HCT116 (cell line): ENCODE data around the gene PRKRIP1. TPM values are rescaled to one million over a fixed set of nuclear protein-coding genes. Genes with fewer than 3 reads are reported as not detected.

Experiments used
- ATAC-seq: fragments of 200-7000 bp; cut with Tn5 transposase; 2 replicates; pipeline ENCODE4 v1.9.1; 2020; ENCODE audit warnings: mild to moderate bottlenecking, moderate library complexity
- BruUV-seq: library from RNA; stranded (reverse); fragments of 400-500 nt; replicated peaks from 2 replicates; lab custom pipeline; 2021; lab: Mats Ljungman, UMichigan
- CTCF ChIA-PET: fragments of 300-600 bp; sonication (Branson Sonifier 250); formaldehyde crosslinking; loops from one replicate; lab custom pipeline; 2021; ENCODE audit warnings: antibody characterized with exemption; lab: Charles Lee
- POLR2A ChIA-PET: fragments of 300-600, 350-600 bp; sonication (Branson Sonifier 250); formaldehyde crosslinking; loops from one replicate; lab custom pipeline; 2021; ENCODE audit warnings: antibody characterized with exemption; lab: Charles Lee
- RAD21 ChIA-PET, 2 experiments: fragments of 300-600 bp; sonication (Branson Sonifier 250); formaldehyde crosslinking; loops; one replicate each; lab custom pipeline; 2023; ENCODE audit warnings: low total read pairs in 2 of 2; ENCODE audit not compliant: uncharacterized antibody in 2 of 2, unreplicated experiment in 2 of 2, low non-redundant PET in 1 of 2; lab: Charles Lee
- DNase-seq: peaks from one replicate; pipeline ENCODE4 v3.0.0-alpha.2; 2010; ENCODE audit warnings: low read depth, low spot score
- H2AFZ ChIP-seq: fragments of 200-600 bp; shearing (Covaris generic), sonication (generic); 2 replicates; pipeline ENCODE4 v1.6.1; 2017; ENCODE audit warnings: low read depth, mixed run types, mixed read lengths, antibody characterized with exemption, low read length; ENCODE audit not compliant: poor library complexity, severe bottlenecking
- H3K27ac ChIP-seq: 2 replicates; pipeline ENCODE4 v1.5.1; 2012; ENCODE audit warnings: low read depth, low read length
- H3K27me3 ChIP-seq: fragments of 200-600 bp; sonication (generic); 2 replicates; pipeline ENCODE4 v1.6.1; 2016; ENCODE audit warnings: mixed run types, low read length, mixed read lengths; ENCODE audit not compliant: insufficient read depth
- H3K36me3 ChIP-seq, 2 experiments: fragments of 200-500 bp in 1 of 2; fragments of 200-600 bp in 1 of 2; sonication (Bioruptor generic) in 1 of 2; sonication (generic) in 1 of 2; 2 replicates each; pipeline versions ENCODE4 v1.5.1 to v1.6.1; 2014 to 2016; ENCODE audit warnings: low read length in 2 of 2, inconsistent platforms in 1 of 2, mixed read lengths in 1 of 2, mixed run types in 1 of 2; ENCODE audit not compliant: insufficient read depth in 2 of 2, control insufficient read depth in 1 of 2
- H3K4me1 ChIP-seq, 2 experiments: fragments of 200-600 bp in 1 of 2; sonication (generic) in 1 of 2; 2 replicates each; pipeline versions ENCODE4 v1.5.1 to v1.6.1; 2012 to 2017; ENCODE audit warnings: low read length in 2 of 2, inconsistent platforms in 1 of 2, mild to moderate bottlenecking in 1 of 2, mixed read lengths in 1 of 2, mixed run types in 1 of 2, moderate library complexity in 1 of 2; ENCODE audit not compliant: insufficient read depth in 2 of 2, control insufficient read depth in 1 of 2
- H3K4me2 ChIP-seq: fragments of 200-600 bp; sonication (generic); 2 replicates; pipeline ENCODE4 v1.6.1; 2017; ENCODE audit warnings: mixed run types, low read length, mixed read lengths
- H3K4me3 ChIP-seq, 2 experiments: fragments of 200-600 bp in 1 of 2; sonication (generic) in 1 of 2; replicated peaks in 1 of 2; 2 replicates each; pipeline ENCODE4 v1.5.1; 2011 to 2016; ENCODE audit warnings: low read length in 2 of 2, control low read depth in 1 of 2, low read depth in 1 of 2, mild to moderate bottlenecking in 1 of 2, mixed read lengths in 1 of 2, mixed run types in 1 of 2
- H3K79me2 ChIP-seq: fragments of 200-600 bp; sonication (generic); 2 replicates; pipeline ENCODE4 v1.6.1; 2017; ENCODE audit warnings: mild to moderate bottlenecking, mixed run types, low read length, moderate library complexity, mixed read lengths; ENCODE audit not compliant: insufficient read depth
- H3K9ac ChIP-seq: fragments of 200-600 bp; sonication (generic); 2 replicates; pipeline ENCODE4 v1.6.1; 2016; ENCODE audit warnings: low read length, mixed read lengths
- H3K9me2 ChIP-seq: fragments of 200-600 bp; sonication (generic), shearing (Covaris generic); 2 replicates; pipeline ENCODE4 v1.6.1; 2017; ENCODE audit warnings: mixed run types, mild to moderate bottlenecking, moderate library complexity; ENCODE audit not compliant: insufficient read depth
- H3K9me3 ChIP-seq, 2 experiments: fragments of 200-500 bp in 1 of 2; fragments of 200-600 bp in 1 of 2; sonication (Bioruptor generic) in 1 of 2; sonication (generic) in 1 of 2; 2 replicates each; pipeline ENCODE4 v1.6.1; 2014 to 2017; ENCODE audit warnings: low read length in 2 of 2, mixed read lengths in 2 of 2, inconsistent platforms in 1 of 2, low read depth in 1 of 2, mild to moderate bottlenecking in 1 of 2, mixed run types in 1 of 2, moderate library complexity in 1 of 2; ENCODE audit not compliant: control insufficient read depth in 1 of 2, insufficient read depth in 1 of 2
- H4K20me1 ChIP-seq: fragments of 200-600 bp; sonication (generic), shearing (Covaris generic); 2 replicates; pipeline ENCODE4 v1.6.1; 2017; ENCODE audit warnings: mixed run types, mild to moderate bottlenecking, moderate library complexity; ENCODE audit not compliant: insufficient read depth
- CEBPB ChIP-seq: IDR thresholded peaks from 2 replicates; pipeline ENCODE4 v1.6.1; 2012; ENCODE audit warnings: low read depth
- EGR1 ChIP-seq: IDR thresholded peaks from 2 replicates; pipeline ENCODE4 v1.6.1; 2012; ENCODE audit warnings: low read depth
- ELF1 ChIP-seq: IDR thresholded peaks from 2 replicates; pipeline ENCODE4 v1.6.1; 2012; ENCODE audit warnings: low read depth, borderline replicate concordance
- EZH2 ChIP-seq: fragments of 200-600 bp; sonication (generic); IDR thresholded peaks from 2 replicates; pipeline ENCODE4 v1.6.1; 2017; ENCODE audit warnings: antibody characterized with exemption, mixed run types
- EZH2phosphoT487 ChIP-seq: fragments of 200-600 bp; IDR thresholded peaks from 2 replicates; pipeline ENCODE4 v1.6.1; 2018; ENCODE audit warnings: antibody characterized with exemption, borderline replicate concordance
- JUND ChIP-seq: IDR thresholded peaks from 2 replicates; pipeline ENCODE4 v1.6.1; 2012
- POLR2A ChIP-seq: IDR thresholded peaks from 2 replicates; pipeline ENCODE4 v1.7.0; 2011; ENCODE audit warnings: borderline replicate concordance; ENCODE audit not compliant: insufficient read depth, insufficient read length; ENCODE audit errors: extremely low read depth
- RAD21 ChIP-seq: IDR thresholded peaks from 2 replicates; pipeline ENCODE4 v1.6.1; 2012; ENCODE audit warnings: low read depth, mild to moderate bottlenecking
- SIN3A ChIP-seq: IDR thresholded peaks from 2 replicates; pipeline ENCODE4 v1.6.1; 2012; ENCODE audit warnings: low read depth
- SP1 ChIP-seq: IDR thresholded peaks from 2 replicates; pipeline ENCODE4 v1.6.1; 2012; ENCODE audit warnings: low read depth
- SRF ChIP-seq: IDR thresholded peaks from 2 replicates; pipeline ENCODE4 v1.6.1; 2012; ENCODE audit warnings: low read depth
- TCF7L2 ChIP-seq: IDR thresholded peaks from 2 replicates; pipeline ENCODE4 v1.7.0; 2011; ENCODE audit warnings: borderline replicate concordance, inconsistent platforms; ENCODE audit not compliant: insufficient read depth, insufficient read length; ENCODE audit errors: extremely low read depth
- YY1 ChIP-seq: IDR thresholded peaks from 2 replicates; pipeline ENCODE4 v1.6.1; 2011; ENCODE audit warnings: low read length, low read depth, moderate library complexity, mild to moderate bottlenecking; ENCODE audit not compliant: insufficient replicate concordance; ENCODE audit errors: extremely low read depth
- ZFX ChIP-seq: fragments of 450-650 bp; IDR thresholded peaks from 2 replicates; pipeline ENCODE4 v1.6.1; 2017
- intact Hi-C: fragments of 100-400 bp; cut with micrococcal nuclease; formaldehyde crosslinking; loops from 2 replicates; pipeline ENCODE4 v1.10.0; 2022
- total RNA-seq: library from RNA; stranded (reverse); gene quantifications from one replicate; pipeline ENCODE4 v1.2.1, GENCODE V29; 2021; ENCODE audit not compliant: unreplicated experiment
- TF ChIP-seq, protein P1 (sequence below), 3 experiments: fragments of 200-600 bp in 1 of 3; sonication (generic) in 1 of 3; IDR thresholded peaks in 2 of 3; conservative IDR thresholded peaks in 1 of 3; 2 replicates each; pipeline ENCODE4 v1.5.1; 2012 to 2017; ENCODE audit warnings: low read depth in 2 of 3, low read length in 2 of 3, antibody characterized with exemption in 1 of 3, borderline replicate concordance in 1 of 3, control low read depth in 1 of 3, mild to moderate bottlenecking in 1 of 3, mixed read lengths in 1 of 3, mixed run types in 1 of 3, moderate library complexity in 1 of 3; ENCODE audit not compliant: insufficient read depth in 1 of 3
- TF ChIP-seq, protein P2 (sequence below): IDR thresholded peaks from 2 replicates; pipeline ENCODE4 v1.6.1; 2012
- TF ChIP-seq, protein P3 (sequence below): IDR thresholded peaks from 2 replicates; pipeline ENCODE4 v1.6.1; 2012
- TF ChIP-seq, protein P4 (sequence below): IDR thresholded peaks from 2 replicates; pipeline ENCODE4 v1.6.1; 2011; ENCODE audit warnings: mild to moderate bottlenecking, low read length, moderate library complexity; ENCODE audit not compliant: insufficient replicate concordance; ENCODE audit errors: extremely low read depth
- TF ChIP-seq, protein P5 (sequence below): IDR thresholded peaks from 2 replicates; pipeline ENCODE4 v1.6.1; 2012; ENCODE audit warnings: low read depth

PRKRIP1 gene
- total RNA-seq, 1 experiment from 2014 or later = 23.0 TPM

DNA sequence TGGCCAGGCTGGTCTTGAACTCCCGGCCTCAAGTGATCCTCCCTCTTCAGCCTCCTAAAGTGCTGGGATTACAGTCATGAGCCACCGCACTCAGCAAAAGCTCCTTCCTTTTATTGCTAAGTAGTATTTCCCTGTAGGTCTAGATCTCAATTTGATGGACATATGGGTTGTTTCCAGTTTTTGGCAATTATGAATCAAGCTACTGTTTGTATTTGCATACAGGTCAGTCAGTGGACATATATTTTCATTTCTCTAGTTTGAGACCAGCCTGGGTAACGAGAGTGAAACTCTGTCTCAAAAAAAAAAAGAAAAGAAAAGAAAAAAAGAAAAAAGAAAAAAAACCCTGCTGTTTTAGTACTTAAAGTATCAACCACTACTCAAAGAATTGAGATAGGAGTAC lies 6.4 kb upstream of the PRKRIP1 start:
- intact Hi-C loops = loop anchor here (1.0 kb wide), 2 partner anchors 111 to 848 kb away; no protein-coding TSS in a partner anchor
- ChIA-PET POLR2A (no interaction called here), RAD21 (no interaction called here), CTCF (no interaction called here)
- Histone ChIP-seq H2AFZ (no peak overlapping the region), H3K9me3 (no peaks in the 10 kb centered on the region), H3K9ac (no peak overlapping the region), H3K9me2 (no peaks in the 10 kb centered on the region), H3K79me2 (peaks cover 4% of the 10 kb centered on the region; the same call in 1 of the 2 replicates), H3K27ac (no peak overlapping the region), H3K4me1 (peaks cover 14% of the 10 kb centered on the region in 2 experiments), H3K4me3 (no peak overlapping the region), H3K4me2 (no peak overlapping the region), H3K36me3 (peaks cover 4 to 20% of the 10 kb centered on the region in 2 experiments; a peak in 3 of 4 replicates), H4K20me1 (no peaks in the 10 kb centered on the region), H3K27me3 (no peaks in the 10 kb centered on the region)
- BruUV-seq = no TSS peak
- ATAC-seq (no peak), DNase-seq (no peak)
- TF ChIP-seq POLR2A (no peak), SRF (no peak), ZFX (no peak), EGR1 (no peak), YY1 (no peak), SIN3A (no peak), JUND (no peak), TCF7L2 (no peak), EZH2phosphoT487 (no peak), SP1 (no peak), ELF1 (no peak), RAD21 (no peak), EZH2 (no peak), CEBPB (no peak)
- TF ChIP-seq, protein P1, sequence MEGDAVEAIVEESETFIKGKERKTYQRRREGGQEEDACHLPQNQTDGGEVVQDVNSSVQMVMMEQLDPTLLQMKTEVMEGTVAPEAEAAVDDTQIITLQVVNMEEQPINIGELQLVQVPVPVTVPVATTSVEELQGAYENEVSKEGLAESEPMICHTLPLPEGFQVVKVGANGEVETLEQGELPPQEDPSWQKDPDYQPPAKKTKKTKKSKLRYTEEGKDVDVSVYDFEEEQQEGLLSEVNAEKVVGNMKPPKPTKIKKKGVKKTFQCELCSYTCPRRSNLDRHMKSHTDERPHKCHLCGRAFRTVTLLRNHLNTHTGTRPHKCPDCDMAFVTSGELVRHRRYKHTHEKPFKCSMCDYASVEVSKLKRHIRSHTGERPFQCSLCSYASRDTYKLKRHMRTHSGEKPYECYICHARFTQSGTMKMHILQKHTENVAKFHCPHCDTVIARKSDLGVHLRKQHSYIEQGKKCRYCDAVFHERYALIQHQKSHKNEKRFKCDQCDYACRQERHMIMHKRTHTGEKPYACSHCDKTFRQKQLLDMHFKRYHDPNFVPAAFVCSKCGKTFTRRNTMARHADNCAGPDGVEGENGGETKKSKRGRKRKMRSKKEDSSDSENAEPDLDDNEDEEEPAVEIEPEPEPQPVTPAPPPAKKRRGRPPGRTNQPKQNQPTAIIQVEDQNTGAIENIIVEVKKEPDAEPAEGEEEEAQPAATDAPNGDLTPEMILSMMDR (IDR thresholded peaks at IDR 0.05 in 2 of 3, conservative IDR thresholded peaks at IDR 0.05 in 1 of 3; ENCODE audit: borderline replicate concordance in 1 of 3, insufficient read depth in 1 of 3, low read depth in 2 of 3, low read length in 2 of 3) = no peak
- TF ChIP-seq, protein P2, sequence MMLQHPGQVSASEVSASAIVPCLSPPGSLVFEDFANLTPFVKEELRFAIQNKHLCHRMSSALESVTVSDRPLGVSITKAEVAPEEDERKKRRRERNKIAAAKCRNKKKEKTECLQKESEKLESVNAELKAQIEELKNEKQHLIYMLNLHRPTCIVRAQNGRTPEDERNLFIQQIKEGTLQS = no peak
- TF ChIP-seq, protein P3, sequence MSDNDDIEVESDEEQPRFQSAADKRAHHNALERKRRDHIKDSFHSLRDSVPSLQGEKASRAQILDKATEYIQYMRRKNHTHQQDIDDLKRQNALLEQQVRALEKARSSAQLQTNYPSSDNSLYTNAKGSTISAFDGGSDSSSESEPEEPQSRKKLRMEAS = no peak
- TF ChIP-seq, protein P4, sequence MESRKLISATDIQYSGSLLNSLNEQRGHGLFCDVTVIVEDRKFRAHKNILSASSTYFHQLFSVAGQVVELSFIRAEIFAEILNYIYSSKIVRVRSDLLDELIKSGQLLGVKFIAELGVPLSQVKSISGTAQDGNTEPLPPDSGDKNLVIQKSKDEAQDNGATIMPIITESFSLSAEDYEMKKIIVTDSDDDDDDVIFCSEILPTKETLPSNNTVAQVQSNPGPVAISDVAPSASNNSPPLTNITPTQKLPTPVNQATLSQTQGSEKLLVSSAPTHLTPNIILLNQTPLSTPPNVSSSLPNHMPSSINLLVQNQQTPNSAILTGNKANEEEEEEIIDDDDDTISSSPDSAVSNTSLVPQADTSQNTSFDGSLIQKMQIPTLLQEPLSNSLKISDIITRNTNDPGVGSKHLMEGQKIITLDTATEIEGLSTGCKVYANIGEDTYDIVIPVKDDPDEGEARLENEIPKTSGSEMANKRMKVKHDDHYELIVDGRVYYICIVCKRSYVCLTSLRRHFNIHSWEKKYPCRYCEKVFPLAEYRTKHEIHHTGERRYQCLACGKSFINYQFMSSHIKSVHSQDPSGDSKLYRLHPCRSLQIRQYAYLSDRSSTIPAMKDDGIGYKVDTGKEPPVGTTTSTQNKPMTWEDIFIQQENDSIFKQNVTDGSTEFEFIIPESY = no peak
- TF ChIP-seq, protein P5, sequence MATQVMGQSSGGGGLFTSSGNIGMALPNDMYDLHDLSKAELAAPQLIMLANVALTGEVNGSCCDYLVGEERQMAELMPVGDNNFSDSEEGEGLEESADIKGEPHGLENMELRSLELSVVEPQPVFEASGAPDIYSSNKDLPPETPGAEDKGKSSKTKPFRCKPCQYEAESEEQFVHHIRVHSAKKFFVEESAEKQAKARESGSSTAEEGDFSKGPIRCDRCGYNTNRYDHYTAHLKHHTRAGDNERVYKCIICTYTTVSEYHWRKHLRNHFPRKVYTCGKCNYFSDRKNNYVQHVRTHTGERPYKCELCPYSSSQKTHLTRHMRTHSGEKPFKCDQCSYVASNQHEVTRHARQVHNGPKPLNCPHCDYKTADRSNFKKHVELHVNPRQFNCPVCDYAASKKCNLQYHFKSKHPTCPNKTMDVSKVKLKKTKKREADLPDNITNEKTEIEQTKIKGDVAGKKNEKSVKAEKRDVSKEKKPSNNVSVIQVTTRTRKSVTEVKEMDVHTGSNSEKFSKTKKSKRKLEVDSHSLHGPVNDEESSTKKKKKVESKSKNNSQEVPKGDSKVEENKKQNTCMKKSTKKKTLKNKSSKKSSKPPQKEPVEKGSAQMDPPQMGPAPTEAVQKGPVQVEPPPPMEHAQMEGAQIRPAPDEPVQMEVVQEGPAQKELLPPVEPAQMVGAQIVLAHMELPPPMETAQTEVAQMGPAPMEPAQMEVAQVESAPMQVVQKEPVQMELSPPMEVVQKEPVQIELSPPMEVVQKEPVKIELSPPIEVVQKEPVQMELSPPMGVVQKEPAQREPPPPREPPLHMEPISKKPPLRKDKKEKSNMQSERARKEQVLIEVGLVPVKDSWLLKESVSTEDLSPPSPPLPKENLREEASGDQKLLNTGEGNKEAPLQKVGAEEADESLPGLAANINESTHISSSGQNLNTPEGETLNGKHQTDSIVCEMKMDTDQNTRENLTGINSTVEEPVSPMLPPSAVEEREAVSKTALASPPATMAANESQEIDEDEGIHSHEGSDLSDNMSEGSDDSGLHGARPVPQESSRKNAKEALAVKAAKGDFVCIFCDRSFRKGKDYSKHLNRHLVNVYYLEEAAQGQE = no peak
